HG02798 (cell line): ENCODE measurements around the gene BORCS5.
A peak's percentile ranks its signal among the peaks of the same experiment; 100 is the strongest.
"Not testable (repeated sequence)": the region's sequence is repeated elsewhere in the genome, so short reads cannot be mapped to it uniquely, and the experiment has no call there.

Source experiments
- ATAC-seq: cut with Tn5 transposase; IDR thresholded peaks from one replicate; pipeline ENCODE4 v1.9.1; 2021; ENCODE audit warnings: mild to moderate bottlenecking; ENCODE audit not compliant: unreplicated experiment, poor library complexity

BORCS5 gene

DNA sequence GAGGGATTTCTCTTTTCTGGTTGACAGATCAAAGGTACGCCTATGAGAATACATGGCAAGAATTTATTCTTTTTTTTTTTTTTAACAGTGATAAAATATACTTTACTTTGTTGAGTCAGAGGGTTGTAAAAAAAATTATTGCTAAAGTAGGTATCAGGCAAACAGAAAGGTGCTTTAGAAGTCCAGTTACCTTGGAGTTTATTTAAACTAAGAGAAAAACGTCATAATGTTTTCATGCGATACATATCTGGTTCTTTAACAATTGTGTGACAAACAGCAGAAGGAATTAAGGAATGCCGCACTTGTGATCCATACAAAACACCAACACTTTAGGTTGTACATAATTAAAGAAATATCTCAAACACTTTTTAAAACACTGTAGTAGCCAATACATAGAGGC lies 94.2 kb downstream of the BORCS5 start:
- ATAC-seq, result no peak

DNA sequence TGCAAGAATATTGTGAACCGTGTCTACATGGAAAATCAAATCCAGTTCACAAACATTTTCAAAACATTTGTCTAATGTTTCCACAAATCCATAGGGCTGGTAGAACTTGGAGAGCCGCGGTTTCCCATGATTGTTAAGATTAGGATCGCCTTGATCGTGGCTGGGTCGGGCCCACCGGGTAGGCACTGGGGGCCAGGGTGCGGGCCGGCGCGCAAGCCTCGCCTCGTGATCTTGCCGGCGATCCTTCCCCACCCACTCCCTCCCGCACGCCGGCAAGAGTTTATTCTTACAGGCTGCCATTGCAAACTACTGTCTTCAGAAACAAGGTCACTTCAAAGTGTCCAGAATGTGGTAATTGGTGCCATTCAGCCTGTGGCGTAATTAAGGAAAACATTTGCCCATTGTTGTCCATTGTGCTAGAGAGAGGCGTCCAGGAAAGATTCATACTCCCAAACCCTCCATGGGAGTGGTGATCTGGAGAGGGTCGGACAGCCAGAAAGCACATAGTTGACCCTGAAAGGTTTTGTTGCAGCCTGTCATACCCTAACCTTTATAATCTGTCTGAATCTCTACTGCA lies 95.5 kb downstream of the BORCS5 start:
- no peak for ATAC-seq

DNA sequence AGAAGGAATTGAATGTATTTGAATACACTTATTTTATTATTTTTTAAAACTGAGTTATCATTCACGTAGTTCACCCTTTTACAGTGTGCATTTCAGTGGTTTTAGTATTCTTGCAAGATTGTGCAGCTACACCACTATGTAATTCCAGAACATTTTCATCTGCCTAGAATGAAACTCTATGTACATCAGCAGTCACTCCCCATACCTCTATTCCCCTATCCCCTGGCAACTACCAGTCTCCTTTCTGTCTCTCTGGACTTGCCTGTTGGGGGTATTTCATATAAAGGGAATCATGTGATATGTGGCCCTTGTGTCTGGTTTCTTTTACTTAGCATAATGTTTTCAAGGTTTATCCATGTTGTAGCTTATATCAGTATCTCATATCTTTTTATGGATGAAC lies 96.8 kb downstream of the BORCS5 start:
- ATAC-seq, result no peak

DNA sequence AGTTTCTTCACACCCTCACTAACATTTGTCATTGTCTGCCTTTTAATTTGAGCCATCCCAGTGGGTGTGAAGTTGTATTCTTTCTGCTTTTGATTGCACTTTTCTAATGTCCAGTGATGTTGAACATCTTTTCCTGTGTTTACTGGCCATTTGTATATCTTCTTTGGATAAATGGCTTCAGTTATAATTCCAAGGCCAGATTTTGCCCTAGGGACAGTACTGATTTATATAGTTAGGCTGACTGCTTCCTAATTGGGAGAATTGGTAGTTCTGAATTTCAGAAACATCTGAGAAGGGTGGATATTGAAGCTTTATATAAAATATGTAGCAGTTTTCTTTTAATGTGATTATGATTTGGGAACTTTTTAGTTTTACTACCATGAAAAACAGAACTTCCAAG lies 97.4 kb downstream of the BORCS5 start:
- no peak for ATAC-seq

DNA sequence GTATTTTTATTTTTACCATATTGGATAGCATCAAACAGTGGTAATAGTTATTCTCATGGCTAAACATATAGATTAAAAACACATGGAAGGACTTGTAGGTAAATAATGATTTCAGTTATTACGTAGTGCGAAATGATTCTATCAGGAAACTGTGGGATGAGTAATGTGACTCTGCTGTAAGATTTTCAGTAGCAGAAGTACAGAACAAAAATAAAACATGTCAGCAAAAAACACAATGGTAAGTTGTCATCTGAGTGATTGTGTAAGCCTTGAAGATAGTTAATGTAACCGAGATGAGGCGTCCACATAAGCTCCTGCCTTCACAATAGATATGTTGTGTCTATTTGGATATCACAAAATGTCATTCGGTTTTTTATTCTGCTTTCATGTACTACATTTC lies 99.8 kb downstream of the BORCS5 start:
- no peak for ATAC-seq

DNA sequence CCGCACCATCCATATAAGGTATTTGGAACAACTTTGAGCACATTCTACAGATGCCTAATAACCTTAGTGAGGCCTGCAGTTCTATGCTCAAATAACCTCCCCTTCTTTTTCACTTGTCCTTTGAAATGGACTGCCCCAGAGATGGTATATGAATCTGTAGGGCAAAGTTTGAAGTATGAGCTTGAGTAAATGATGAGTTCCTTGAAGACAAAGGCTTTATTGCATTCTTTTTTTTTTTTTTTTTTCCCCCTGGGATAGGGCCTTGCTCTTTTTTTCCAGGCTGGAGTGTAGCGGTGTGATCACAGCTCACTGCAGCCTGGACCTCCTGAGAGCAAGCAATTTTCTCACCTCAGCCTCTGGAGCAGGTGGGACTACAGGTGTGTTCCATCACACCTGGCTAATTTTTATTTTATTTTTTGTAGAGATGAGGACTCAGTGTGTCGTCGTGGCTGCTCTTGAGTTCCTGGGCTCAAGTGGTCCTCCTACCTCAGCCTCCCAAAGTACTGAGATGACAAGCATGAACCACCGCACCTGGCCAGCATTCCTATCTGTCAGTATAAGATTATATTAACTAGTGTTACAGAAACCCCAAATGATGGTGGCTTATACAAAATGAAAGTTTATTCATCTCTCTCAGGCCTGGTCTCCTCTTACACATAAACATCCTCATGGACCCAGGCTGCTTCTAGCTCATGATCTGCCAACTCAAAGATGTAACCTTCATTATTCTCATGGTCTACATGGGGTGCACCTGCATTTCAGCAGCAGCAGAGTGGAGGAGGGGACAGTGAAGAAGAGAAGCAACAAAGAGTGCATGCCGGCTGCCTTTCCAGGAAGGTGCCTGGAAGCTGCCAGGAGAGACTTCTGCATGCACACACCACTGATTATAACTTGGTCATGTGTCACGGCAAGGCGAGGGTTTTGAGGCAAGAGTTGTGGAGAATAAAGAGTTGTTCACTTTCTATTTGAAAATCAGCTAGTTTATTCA lies 104.4 kb downstream of the BORCS5 start:
- no peak for ATAC-seq

DNA sequence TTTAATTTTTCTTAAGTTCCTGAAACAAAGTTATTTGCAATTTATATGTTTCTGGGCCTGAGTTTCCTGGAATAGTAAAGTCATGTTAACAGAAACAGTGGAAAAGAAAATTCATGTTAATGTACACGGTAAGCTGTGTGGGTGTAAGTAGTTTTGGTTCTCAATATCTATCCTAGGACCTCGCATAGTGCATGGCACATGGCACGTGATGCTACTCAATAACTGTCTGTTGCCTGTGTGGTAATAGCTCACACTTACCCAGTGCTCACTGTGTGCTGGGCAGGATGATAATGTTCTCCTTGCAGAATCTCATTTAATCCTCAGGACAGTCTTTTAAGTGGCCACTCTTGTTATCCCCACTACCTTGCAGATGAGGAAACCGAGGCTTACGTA lies 105.0 kb downstream of the BORCS5 start:
- no peak for ATAC-seq

DNA sequence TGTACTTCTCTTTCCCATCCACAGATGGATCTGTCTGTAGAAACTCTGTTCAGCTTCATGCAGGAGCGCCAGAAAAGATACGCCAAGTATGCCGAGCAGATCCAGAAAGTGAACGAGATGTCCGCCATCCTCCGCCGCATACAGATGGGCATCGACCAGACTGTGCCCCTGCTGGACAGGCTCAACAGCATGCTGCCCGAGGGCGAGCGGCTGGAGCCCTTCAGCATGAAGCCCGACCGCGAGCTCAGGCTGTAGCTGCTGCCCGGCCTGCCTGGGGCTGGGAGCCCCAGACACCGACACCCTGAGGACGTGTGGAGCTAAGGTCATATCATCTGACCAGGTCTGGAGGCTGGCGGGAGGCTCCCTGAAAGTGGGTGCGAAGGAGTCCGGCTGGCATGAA lies 108.6 kb downstream of the BORCS5 start:
- no peak for ATAC-seq

DNA sequence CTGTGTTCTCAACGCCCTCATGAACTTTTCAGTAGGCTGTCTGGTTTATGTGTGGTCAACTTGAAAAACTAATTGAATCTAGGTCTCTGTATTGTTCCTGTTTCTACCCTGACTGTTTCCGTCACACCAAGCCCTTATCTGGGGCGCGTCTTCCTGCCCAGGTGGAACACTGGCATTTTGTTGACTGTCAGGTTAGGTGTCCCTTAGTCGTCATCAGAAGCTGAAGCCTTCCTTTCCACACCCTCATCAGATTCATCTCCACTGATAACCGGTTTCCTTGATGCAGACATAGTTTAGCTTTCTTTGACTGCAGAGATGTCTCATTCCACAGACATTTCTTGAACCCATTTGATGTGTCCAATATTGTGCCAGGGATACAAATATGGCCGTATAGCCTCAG lies 109.3 kb downstream of the BORCS5 start:
- ATAC-seq, result no peak

DNA sequence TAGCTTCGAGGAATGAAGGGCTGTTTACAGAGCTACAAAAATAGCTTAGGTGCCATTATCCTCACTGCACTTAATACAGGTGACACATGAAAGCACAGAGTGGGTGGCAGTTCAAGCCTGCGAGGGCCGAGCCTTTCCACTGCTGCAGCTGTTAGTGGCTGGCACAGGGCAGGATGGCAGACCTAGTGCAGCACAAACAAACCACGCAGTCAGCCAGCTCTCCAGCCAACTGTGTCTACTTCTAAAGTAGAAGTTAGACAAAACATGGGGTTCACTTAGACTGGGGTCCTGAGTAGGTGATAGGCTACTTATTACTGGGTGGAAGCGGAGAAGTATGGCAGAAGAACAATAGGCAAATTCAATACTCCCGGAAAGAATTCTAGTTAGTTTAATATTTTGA lies 110.4 kb downstream of the BORCS5 start:
- ATAC-seq, result no peak

DNA sequence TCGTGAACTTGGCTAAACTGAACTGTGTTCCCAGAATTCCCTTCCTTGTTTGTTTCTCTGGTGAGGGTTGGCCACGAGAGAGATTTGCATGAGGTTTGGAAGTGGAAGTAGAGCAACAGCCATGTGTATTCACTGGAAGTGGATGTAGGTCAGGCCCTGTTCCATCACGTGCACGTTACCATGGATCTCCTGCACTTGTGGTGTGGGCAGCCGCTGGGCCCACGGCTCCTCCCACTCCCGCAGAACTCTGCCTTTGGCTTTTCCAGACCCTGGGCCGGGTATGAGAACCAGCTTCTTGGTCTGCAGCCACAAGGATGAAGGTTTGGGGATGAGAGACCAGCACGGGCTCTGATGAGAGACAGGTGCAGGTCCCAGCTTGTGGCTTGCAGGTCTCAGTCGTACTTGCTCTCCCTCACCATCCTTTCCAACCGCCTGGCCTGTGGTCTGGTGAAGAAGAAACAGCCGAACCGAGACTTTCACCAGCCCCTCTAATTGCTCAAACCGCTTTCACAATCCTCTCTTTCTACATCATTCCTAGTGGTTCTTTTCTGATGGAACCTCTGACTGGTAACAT lies 110.9 kb downstream of the BORCS5 start:
- no peak for ATAC-seq

DNA sequence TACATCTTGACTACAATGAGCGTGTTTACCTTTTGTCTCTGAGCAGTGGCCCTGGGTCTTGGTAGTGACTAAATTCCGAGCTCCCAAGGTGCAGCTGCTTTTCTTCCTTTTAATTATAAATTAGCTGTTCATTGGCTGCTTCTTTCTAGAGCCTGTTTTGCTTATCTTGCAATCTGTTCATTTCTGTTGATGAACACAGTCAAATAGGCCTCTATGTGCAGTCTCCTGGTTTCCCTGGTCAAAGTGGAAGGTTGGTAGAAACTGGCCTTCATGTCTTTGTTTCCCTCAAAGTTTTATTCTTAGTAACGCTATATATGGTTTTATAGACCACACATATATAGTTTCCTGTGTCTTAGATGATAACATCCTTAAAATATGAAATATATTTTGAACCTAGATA lies 111.7 kb downstream of the BORCS5 start:
- ATAC-seq, result no peak

DNA sequence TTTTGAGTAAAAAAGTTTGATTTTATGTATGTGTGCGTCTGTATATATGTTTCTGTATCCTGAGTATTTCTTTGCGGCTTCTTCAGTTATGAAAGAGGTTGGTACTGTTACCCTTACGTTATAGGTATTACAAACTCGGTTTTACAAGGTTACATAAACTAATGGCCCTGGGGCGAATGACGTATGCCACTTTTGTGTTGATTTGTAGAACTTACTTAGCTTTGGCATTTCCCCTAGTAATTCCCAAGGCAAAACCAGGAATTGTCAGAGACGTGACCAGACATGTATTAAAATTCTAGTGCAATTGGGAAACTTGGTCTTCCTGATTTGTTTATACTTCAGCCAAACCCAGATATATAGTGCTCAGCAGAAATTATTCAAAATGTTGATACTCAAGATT lies 112.5 kb downstream of the BORCS5 start:
- no peak for ATAC-seq

DNA sequence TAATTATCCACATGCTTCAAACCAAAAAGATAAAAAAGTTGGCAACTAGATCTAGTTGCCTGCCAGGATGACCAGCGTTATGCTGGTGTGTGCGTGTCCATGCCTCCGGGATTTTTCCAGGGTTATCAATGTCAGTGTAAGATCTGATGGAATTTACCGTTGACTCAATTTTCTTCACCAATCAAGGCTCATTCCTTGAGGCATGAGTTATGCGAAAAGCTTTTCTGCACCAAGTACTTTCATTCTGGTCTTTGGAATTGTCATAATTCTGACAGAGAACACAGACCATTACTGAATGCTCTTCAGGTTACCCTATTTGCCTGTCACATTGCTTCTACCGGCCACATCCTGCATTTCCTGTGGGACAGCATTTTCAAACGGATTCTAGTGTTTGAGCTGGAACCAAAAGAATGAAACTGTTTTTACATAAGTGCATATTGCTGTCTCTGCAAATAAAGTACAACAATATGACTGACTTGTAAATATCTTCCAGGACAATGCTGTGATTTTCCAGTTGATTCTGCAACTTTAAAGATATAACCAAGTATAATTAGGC lies 114.0 kb downstream of the BORCS5 start:
- no peak for ATAC-seq

DNA sequence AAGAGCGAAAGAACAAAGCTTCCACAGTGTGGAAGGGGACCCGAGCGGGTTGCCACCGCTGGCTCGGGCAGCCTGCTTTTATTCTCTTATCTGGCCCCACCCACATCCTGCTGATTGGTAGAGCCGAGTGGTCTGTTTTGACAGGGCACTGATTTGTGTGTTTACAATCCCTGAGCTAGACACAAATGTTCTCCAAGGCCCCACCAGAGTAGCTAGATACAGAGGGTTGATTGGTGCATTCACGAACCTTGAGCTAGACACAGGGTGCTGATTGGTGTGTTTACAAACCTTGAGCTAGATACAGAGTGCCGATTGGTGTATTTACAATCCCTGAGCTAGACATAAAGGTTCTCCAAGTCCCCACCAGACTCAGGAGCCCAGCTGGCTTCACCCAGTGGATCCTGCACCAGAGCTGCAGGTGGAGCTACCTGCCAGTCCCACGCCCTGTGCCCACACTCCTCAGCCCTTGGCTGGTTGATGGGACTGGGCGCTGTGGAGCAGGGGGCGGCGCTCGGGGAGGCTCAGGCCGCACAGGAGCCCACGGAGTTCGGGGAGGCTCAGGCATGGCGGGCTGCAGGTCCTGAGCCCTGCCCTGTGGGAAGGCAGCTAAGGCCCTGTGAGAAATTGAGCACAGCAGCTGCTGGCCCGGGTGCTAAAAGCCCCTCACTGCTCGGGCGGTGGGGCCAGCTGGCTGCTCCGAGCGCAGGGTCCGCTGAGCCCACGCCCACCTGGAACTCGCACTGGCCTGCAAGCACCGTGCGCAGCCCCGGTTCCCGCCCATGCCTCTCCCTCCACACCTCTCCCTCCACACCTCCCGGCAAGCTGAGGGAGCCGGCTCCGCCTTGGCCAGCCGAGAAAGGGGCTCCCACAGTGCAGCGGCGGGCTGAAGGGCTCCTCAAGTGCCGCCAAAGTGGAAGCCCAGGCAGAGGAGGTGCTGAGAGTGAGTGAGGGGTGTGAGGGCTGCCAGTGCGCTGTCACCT lies 115.4 kb downstream of the BORCS5 start:
- not testable (repeated sequence) for ATAC-seq

DNA sequence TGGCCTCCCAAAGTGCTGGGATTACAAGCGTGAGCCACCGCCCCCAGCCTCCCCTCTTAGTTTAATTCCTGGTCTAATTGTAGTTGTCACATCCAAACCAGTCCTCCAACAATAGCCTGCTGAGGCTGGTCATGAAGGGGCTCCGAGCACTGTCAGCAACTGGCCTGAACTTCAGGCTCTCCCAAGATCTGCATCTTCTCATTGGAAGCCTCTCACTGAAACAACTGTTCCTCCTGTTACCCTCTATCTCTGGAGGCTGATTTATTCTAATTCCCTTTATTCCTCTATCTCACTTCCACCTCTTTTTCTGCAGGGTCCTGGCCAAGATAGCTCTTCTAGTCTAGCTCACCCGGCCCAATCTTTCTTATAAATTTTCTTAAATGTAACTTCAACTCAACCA lies 116.3 kb downstream of the BORCS5 start:
- ATAC-seq, result no peak

DNA sequence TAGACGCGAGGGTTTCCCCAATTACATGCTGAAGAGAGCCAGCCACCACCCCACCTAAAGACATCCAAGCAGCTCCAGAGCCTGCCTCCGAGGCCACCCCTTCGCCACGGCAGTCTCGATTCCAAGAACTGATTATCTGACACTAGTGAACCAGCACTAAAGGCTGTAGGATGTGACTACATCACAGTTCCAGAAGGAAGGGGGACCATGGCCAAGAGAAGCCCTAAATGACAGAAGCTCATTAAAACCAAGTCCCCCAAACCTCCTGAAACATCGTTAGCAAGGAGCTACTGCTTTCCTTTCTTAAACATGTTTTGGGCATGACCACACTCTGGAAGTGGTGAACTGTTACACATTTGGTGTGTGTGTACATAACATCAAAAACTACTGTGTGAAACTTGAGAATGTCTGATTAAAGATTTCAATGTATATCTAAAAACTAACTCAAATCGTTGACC lies 117.6 kb downstream of the BORCS5 start:
- ATAC-seq, result peak; percentile 17

DNA sequence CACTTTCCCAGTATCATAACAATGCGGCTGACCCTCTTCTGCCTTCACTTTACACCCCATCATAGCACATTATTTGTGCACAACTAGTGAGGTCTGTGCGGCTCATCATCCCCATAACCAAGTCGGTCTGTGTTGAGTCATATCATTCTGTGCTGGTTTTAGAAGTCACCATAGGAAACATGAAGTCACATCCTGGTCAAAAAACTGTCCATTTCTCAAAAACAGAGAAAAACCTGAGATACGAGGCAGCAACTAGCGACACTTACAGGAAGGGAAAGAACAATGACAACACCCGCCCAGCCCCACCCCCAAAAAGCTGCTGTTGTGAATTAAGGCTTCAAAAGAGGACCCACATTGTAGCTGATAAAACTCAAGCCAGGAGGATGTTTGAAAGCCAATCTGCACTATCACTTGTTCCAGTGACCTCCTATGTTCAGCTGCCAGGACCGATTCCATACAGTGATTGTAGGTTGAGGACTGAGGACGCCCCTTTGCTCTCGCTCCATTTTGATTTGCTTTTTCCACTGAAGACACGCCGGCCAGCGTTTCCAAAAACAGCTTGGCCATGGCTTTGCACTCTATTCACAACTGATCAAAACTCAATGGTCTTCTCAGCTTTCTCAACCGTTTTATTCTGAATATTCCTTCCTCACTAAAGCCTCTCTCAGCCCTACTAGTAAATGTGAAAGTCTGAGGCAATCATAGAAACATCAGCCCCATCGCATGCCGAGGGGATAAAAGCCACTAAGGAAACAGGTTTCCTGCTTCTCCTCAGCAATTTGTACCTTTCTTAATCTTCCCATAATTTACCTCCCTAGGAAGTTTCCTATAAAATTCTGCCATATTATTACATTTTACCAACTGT lies 118.3 kb downstream of the BORCS5 start:
- ATAC-seq, result peak; percentile 94
